GM21576 (cell line): Measurements from ENCODE around the gene OR5AN1.
"Not testable (repeated sequence)": the region's sequence is repeated elsewhere in the genome, so short reads cannot be mapped to it uniquely, and the experiment has no call there.

Experiments used
- ATAC-seq: cut with Tn5 transposase; IDR thresholded peaks from one replicate; pipeline ENCODE4 v1.9.1; 2021; ENCODE audit warnings: mild to moderate bottlenecking, moderate library complexity; ENCODE audit not compliant: unreplicated experiment

The OR5AN1 gene

DNA sequence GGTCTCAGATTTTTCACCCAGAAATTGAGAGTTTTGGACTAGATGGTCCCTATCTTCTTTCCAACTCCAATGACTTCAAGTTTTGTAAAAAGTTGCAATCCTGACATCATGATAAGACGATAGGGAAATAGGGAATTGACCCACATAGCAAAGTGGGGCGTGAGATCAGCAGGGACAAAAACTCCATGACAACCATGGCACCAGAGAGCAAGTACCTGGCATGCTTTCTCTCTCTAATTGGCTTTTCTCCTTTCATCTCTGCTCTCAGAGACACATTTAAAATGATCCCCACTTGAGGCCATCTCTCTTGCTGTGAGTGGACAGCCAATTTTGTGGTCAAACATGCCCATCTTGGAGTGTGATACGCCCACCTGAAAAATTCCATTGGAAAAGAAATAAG is at the start of gene OR5AN1:
OR5AN1 (plus strand) TSS at position 301 of the 400 bp plus-strand sequence. CDS start 5,564 bp downstream, outside the sequence.
- no peak for ATAC-seq

GRCh38 chr11:59335001-59335400 is 23.7 kb upstream of the OR5AN1 start:
- no peak for ATAC-seq

GRCh38 chr11:59336176-59336575 is 22.5 kb upstream of the OR5AN1 start:
- ATAC-seq, result no peak

- no peak for ATAC-seq
These were observed 21.8 kb upstream of the OR5AN1 start for GRCh38 chr11:59336931-59337330.

- not testable (repeated sequence) for ATAC-seq
These were observed 9.0 kb upstream of the OR5AN1 start for GRCh38 chr11:59349657-59350056.

DNA sequence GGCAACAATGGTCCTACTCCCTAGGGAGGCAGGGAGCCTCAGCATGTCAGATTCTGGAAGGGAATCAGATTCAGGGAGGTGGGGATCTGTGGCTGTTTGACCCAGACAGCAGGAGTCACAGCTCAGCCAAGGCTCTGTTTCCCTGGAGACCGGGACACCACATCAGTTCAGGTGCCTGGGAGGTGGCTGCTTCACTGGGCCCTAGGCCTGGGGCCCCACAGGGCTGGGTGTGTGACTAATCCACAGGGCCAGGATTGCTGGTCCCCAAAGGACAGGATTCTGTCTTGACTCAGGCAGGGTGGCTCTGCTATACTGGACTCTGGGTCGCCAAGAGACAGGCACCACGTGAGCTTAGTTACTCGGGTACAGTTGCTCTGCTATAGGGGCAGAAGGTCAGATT is 3.5 kb upstream of the OR5AN1 start:
- no peak for ATAC-seq

- ATAC-seq, result no peak
These were observed 2.1 kb upstream of the OR5AN1 start for GRCh38 chr11:59356561-59356960.

GRCh38 chr11:59358020-59358419 is 675 bp upstream of the OR5AN1 start:
- ATAC-seq, result no peak

GRCh38 chr11:59365232-59366018 is 6.7 kb downstream of the OR5AN1 start:
- ATAC-seq, result no peak

DNA sequence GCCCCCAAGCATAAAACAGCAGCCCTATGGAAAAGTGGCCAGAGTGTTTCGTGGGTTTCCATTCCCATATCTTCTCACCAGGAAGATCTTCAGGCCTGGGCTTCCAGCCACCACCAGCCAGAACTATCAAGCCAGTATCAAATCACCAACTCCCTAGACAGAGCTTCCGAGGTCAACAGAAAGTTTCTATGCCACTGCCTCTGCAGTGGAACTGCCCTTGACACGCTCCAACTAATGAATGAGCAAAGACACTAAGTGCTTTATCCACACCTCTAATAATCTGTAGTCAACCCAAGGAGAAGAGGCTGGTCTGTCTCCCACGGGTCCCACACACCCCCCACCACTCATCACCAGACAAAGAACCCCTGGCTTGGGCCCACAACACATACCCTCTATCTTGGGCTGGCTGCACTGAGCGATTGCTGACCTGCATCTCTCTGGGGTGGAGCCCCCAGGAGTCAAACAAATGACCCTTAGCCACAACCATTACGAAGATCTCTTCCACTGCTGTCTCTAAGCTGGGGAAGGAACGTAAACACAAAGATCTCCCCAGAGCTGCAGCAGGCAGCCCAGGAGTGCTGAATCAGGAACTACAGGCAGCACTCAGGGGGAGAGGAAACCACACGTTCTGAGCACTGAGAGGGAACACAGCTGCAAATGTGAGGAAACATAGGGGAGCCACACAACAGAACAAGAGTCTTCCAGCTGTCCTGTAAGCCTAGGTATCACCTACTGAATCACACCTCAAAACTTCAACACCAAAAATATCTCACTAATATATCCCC is 9.7 kb downstream of the OR5AN1 start:
- no peak for ATAC-seq

- ATAC-seq, result not testable (repeated sequence)
These were observed 13.6 kb downstream of the OR5AN1 start for GRCh38 chr11:59372324-59372723.

- ATAC-seq, result peak; percentile 93
These were observed 21.8 kb downstream of the OR5AN1 start for GRCh38 chr11:59380263-59381059.

GRCh38 chr11:59394186-59394585 is 35.5 kb downstream of the OR5AN1 start:
- no peak for ATAC-seq

- ATAC-seq, result no peak
These were observed 42.0 kb downstream of the OR5AN1 start for GRCh38 chr11:59400461-59401261.

- ATAC-seq, result no peak
These were observed 42.5 kb downstream of the OR5AN1 start for GRCh38 chr11:59401262-59401552.

DNA sequence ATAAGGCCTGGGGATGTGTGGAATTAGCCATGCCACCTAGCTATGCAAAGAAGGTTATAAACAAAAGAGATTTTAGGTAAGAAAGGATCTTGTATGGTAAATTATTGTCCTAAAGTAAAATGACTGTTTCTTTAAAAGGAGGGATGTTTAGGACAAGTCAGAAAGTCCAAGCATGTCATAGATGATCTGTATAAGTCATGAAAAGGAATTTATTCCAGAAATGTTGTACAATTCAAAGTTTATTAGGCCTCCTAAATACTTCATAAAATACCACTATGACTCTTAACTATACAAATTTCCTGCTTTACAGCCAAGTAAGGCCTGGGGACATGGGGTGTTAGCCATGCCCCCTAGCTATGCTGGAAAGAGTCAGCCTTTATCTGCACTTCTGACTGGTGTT is 44.9 kb downstream of the OR5AN1 start:
- ATAC-seq, result no peak

- no peak for ATAC-seq
These were observed 55.0 kb downstream of the OR5AN1 start for GRCh38 chr11:59413646-59414045.

DNA sequence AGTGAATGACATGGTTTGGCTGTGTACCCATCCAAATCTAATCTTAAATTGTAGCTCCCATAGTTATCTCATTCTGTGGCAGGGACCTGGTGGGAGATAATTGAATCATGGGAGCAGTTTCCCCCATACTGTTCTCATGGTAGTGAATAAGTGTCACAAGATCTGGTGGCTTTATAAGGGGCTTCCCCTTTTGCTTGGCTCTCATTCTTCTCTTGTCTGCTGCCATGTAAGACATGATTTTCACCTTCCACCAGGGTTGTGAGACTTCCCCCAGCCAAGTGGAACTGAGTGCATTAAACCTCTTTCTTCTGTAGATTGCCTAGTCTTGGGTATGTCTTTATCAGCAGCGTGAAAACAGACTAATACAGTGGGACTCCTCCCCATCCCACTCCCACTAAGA is 56.4 kb downstream of the OR5AN1 start:
- ATAC-seq, result no peak

GRCh38 chr11:59416613-59417012 is 57.9 kb downstream of the OR5AN1 start:
- no peak for ATAC-seq

DNA sequence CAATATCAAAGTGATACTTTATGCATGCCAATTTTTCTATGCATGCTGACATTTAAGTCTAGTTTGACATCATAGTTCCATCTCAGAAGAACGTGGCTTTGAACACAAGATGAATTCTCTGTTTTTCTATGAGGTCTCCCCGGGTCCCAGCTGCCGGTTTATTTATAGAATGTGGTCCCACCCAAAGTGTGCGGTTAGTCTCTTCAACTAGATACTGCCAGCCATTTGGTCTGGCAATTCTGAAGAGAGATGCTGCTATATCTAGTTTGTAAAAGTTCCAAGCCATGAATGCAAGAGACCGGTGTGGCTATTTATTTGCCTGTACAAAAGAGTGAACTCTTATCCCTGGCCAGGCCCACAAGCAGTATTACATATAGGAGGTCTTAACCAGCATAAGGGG is 58.3 kb downstream of the OR5AN1 start:
- ATAC-seq, result no peak

DNA sequence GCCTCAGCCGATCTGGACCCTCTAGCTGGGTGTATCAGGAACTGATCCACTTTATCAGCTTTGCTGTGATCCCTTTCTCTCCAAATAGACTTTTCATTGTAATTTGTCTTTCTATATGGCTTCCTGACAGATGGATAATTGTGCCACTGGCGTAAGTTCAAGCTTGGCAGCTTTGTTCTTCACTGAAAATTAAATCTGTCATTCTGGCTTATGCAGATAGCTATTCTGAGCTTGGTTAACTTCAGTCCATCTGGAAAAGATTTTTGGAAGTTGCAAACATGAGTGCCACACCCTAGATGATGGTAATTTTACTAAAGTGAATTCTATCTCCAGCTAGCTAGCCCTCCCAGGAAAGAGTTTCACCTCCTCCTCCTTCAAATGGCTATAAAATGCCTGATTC is 59.5 kb downstream of the OR5AN1 start:
- ATAC-seq, result no peak
